SK-N-SH (cell line): ENCODE results near the gene EVX1. TPM values are rescaled to one million over a fixed set of nuclear protein-coding genes. Genes with fewer than 3 reads are reported as not detected.

Source experiments
- CTCF ChIA-PET: fragments of 300-600, 350-600 bp; formaldehyde crosslinking; extraction: SDS; loops from one replicate; lab custom pipeline; 2021; lab: Yijun Ruan, JAX
- POLR2A ChIA-PET: fragments of 350-600 bp; sonication (Branson Sonifier 250); formaldehyde crosslinking; extraction: SDS; loops from one replicate; lab custom pipeline; 2020; ENCODE audit warnings: antibody characterized with exemption, inconsistent platforms; lab: Yijun Ruan, JAX
- DNase-seq: peaks from one replicate; pipeline ENCODE4 v3.0.0; 2012
- H2AFZ ChIP-seq: fragments of 200-600 bp; sonication (generic); 2 replicates; pipeline ENCODE4 v1.8.1; 2016; ENCODE audit warnings: antibody characterized with exemption, mild to moderate bottlenecking, low read depth
- H3F3A ChIP-seq: fragments of 200-600 bp; sonication (generic); replicated peaks from 2 replicates; pipeline ENCODE3; 2016; ENCODE audit warnings: antibody characterized with exemption, mild to moderate bottlenecking; ENCODE audit not compliant: insufficient read depth
- H3K27ac ChIP-seq, 2 experiments: fragments of 200-500 bp in 1 of 2; fragments of 200-600 bp in 1 of 2; sonication (Bioruptor generic) in 1 of 2; sonication (generic), shearing (Covaris generic) in 1 of 2; 2 replicates each; pipeline versions ENCODE4 v1.5.1 to v1.6.1; 2014 to 2016; ENCODE audit warnings: low read depth in 2 of 2, inconsistent platforms in 1 of 2, low read length in 1 of 2, mild to moderate bottlenecking in 1 of 2, mixed read lengths in 1 of 2
- H3K27me3 ChIP-seq: fragments of 200-600 bp; sonication (generic), shearing (Covaris generic); 2 replicates; pipeline ENCODE4 v1.6.1; 2016; ENCODE audit warnings: mixed run types; ENCODE audit not compliant: insufficient read depth
- H3K36me3 ChIP-seq, 2 experiments: fragments of 200-500 bp in 1 of 2; fragments of 200-600 bp in 1 of 2; sonication (Bioruptor generic) in 1 of 2; sonication (generic) in 1 of 2; replicated peaks in 1 of 2; 2 replicates each; pipeline versions ENCODE3 to v1.5.1; 2014 to 2016; ENCODE audit warnings: low read length in 1 of 2, mild to moderate bottlenecking in 1 of 2; ENCODE audit not compliant: insufficient read depth in 2 of 2, control insufficient read depth in 1 of 2
- H3K4me1 ChIP-seq, 2 experiments: fragments of 200-500 bp in 1 of 2; fragments of 200-600 bp in 1 of 2; sonication (Bioruptor generic) in 1 of 2; sonication (generic), shearing (Covaris generic) in 1 of 2; 2 replicates each; pipeline versions ENCODE4 v1.5.1 to v1.6.1; 2014 to 2016; ENCODE audit warnings: low read depth in 1 of 2, low read length in 1 of 2, mixed run types in 1 of 2; ENCODE audit not compliant: insufficient read depth in 2 of 2, control insufficient read depth in 1 of 2
- H3K4me2 ChIP-seq: fragments of 200-600 bp; sonication (generic), shearing (Covaris generic); 2 replicates; pipeline ENCODE4 v1.6.1; 2017; ENCODE audit warnings: mixed run types
- H3K4me3 ChIP-seq, 2 experiments: fragments of 200-500 bp in 1 of 2; fragments of 200-600 bp in 1 of 2; sonication (Bioruptor generic) in 1 of 2; sonication (generic), shearing (Covaris generic) in 1 of 2; 2 replicates each; pipeline versions ENCODE4 v1.5.1 to v1.8.1; 2014 to 2016; ENCODE audit warnings: low read depth in 2 of 2, inconsistent platforms in 1 of 2, low read length in 1 of 2, mild to moderate bottlenecking in 1 of 2, mixed read lengths in 1 of 2, moderate library complexity in 1 of 2
- H3K79me2 ChIP-seq: fragments of 200-600 bp; sonication (generic); 2 replicates; pipeline ENCODE4 v1.8.1; 2017; ENCODE audit warnings: mild to moderate bottlenecking; ENCODE audit not compliant: insufficient read depth
- H3K9ac ChIP-seq: fragments of 200-600 bp; sonication (generic); 2 replicates; pipeline ENCODE4 v1.6.1; 2017; ENCODE audit warnings: mixed run types
- H3K9me2 ChIP-seq: fragments of 200-600 bp; sonication (generic); 2 replicates; pipeline ENCODE4 v1.6.1; 2017; ENCODE audit warnings: mixed run types
- H3K9me3 ChIP-seq: fragments of 200-600 bp; sonication (generic); 2 replicates; pipeline ENCODE4 v1.6.1; 2017; ENCODE audit warnings: mixed run types, mild to moderate bottlenecking, moderate library complexity
- H4K20me1 ChIP-seq: fragments of 200-600 bp; sonication (generic); 2 replicates; pipeline ENCODE4 v1.6.1; 2017; ENCODE audit warnings: mild to moderate bottlenecking, mixed run types; ENCODE audit not compliant: insufficient read depth
- FOXJ3 ChIP-seq: sonication (generic); formaldehyde crosslinking; IDR thresholded peaks from 2 replicates; pipeline ENCODE4 v1.5.1; 2020; ENCODE audit warnings: mild to moderate bottlenecking, missing genetic modification reagents
- IRF3 ChIP-seq: fragments of 150-350 bp; IDR thresholded peaks from 2 replicates; pipeline ENCODE4 v1.6.1; 2016; ENCODE audit warnings: mild to moderate bottlenecking, low read depth, low read length
- JUND ChIP-seq: IDR thresholded peaks from 2 replicates; pipeline ENCODE4 v1.4.0; 2012
- MXI1 ChIP-seq: IDR thresholded peaks from 2 replicates; pipeline ENCODE4 v1.6.1; 2012; ENCODE audit warnings: mild to moderate bottlenecking, low read depth, low read length, improper control_type of control experiment
- NFIC ChIP-seq: IDR thresholded peaks from 2 replicates; pipeline ENCODE4 v1.4.0; 2012; ENCODE audit warnings: borderline replicate concordance
- POLR2AphosphoS5 ChIP-seq: IDR thresholded peaks from 2 replicates; pipeline ENCODE4 v1.6.1; 2012; ENCODE audit warnings: low read depth, low read length
- RCOR1 ChIP-seq: fragments of 150-350 bp; IDR thresholded peaks from 2 replicates; pipeline ENCODE4 v1.6.1; 2017; ENCODE audit warnings: antibody characterized with exemption, low read length
- SIN3A ChIP-seq: IDR thresholded peaks from 2 replicates; pipeline ENCODE4 v1.6.1; 2012; ENCODE audit warnings: low read depth, mild to moderate bottlenecking, low read length, moderate library complexity, borderline replicate concordance
- TCF12 ChIP-seq: IDR thresholded peaks from 2 replicates; pipeline ENCODE4 v1.4.0; 2012
- USF1 ChIP-seq: IDR thresholded peaks from 2 replicates; pipeline ENCODE4 v1.4.0; 2012; ENCODE audit warnings: low read depth, borderline replicate concordance
- USF2 ChIP-seq: fragments of 150-350 bp; IDR thresholded peaks from 2 replicates; pipeline ENCODE4 v1.6.1; 2017; ENCODE audit warnings: antibody characterized with exemption, low read length, low read depth, borderline replicate concordance
- YY1 ChIP-seq: IDR thresholded peaks from 2 replicates; pipeline ENCODE4 v1.4.0; 2012; ENCODE audit warnings: low read depth, mild to moderate bottlenecking
- ZBTB33 ChIP-seq: IDR thresholded peaks from 2 replicates; pipeline ENCODE4 v1.4.0; 2012; ENCODE audit warnings: low read depth, borderline replicate concordance
- WGBS: methylation state at CpG from one replicate; pipeline ENCODE4 v1.1.6; 2017; ENCODE audit warnings: low lambda C conversion rate; 5-methylcytosine and 5-hydroxymethylcytosine counted together
- polyA plus RNA-seq, 3 experiments: library from polyadenylated mRNA; depleted of rRNA; stranded (reverse); fragments of >200 nt; gene quantifications; 2 replicates each; pipeline ENCODE4 v1.2.3, GENCODE V29; 2012

Gene EVX1
- polyA plus RNA-seq, 1 of the 3 experiments (the other 2 are of a cell fraction): not detected

- no peaks in the 10 kb centered on the region for H4K20me1 ChIP-seq
- DNase-seq: no peak
- H3K79me2 ChIP-seq: no peaks in the 10 kb centered on the region
- ChIA-PET CTCF (interaction anchor here (0.8 to 8.2 kb wide), 5 partner anchors 9 to 347 kb away, joined by 3 to 79 read pairs (median 4); no protein-coding TSS in a partner anchor), POLR2A (no interaction called here)
- no peaks in the 10 kb centered on the region for H3K9me3 ChIP-seq
- H3K9me2 ChIP-seq: no peaks in the 10 kb centered on the region
- H2AFZ ChIP-seq: no peak overlapping the region
- H3K4me1 ChIP-seq: no peaks in the 10 kb centered on the region
- H3K27ac ChIP-seq: no peak overlapping the region
- no peaks in the 10 kb centered on the region for H3K36me3 ChIP-seq
- peaks cover 70% of the 10 kb centered on the region for H3K27me3 ChIP-seq
- no peak overlapping the region for H3K9ac ChIP-seq
- H3K4me2 ChIP-seq: no peak overlapping the region
- no peak overlapping the region for H3K4me3 ChIP-seq
- WGBS: 22% methylated on average over 4 of the region's 4 CpGs
- H3F3A ChIP-seq: no peaks in the 10 kb centered on the region
- no peak for TF ChIP-seq FOXJ3 (CRISPR knock-in tag)
- no peak for TF ChIP-seq SIN3A
- no peak for TF ChIP-seq IRF3
- TF ChIP-seq USF2: no peak
- TF ChIP-seq JUND: no peak
- no peak for TF ChIP-seq TCF12
- no peak for TF ChIP-seq RCOR1
- no peak for TF ChIP-seq POLR2AphosphoS5
- no peak for TF ChIP-seq YY1
- no peak for TF ChIP-seq NFIC
- TF ChIP-seq ZBTB33: no peak
- no peak for TF ChIP-seq USF1
- TF ChIP-seq MXI1: no peak
Observed at GRCh38 chr7:27229448-27229847, 13.2 kb upstream of the EVX1 start.
